ENCODE data around the gene CDK17. TPM values are rescaled to one million over a fixed set of nuclear protein-coding genes. Genes with fewer than 3 reads are reported as not detected.
"Not testable (repeated sequence)": the region's sequence is repeated elsewhere in the genome, so short reads cannot be mapped to it uniquely, and the experiment has no call there.

Gene CDK17
- total and polyA plus RNA-seq, 4 donors, result 13.7 to 130 (median 29.1) TPM

DNA sequence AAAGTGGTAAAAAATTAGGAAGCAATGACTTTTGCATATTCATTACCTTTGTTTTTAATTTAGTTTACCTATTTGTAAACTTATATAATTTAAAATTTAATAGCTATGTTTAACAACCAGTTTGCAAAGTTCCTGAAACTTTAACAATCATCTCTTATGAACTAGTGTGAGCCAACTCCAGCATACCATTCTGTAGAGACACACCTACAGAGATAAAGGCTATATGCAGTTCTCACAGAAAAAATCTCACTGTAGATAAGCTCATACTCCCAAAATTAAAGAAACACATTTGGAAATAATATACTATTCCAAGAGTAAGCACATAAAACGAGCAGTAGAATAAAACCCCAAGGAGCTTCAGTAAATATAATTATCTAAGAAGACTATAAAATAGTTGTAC, 77.5 kb downstream of the CDK17 start:
- WGBS, 2 donors, result 94 to 95% methylated on average over 1 of the region's 1 CpG
- no peaks in the 10 kb centered on the region for H3K9me3 ChIP-seq (ENCODE audit: control insufficient read depth in 4 of 4, insufficient read depth in 3 of 4, low read length in 3 of 4)
- no peak overlapping the region for H3K9ac ChIP-seq (ENCODE audit: insufficient read depth in 1 of 2, low read length in 2 of 2)
- no peaks in the 10 kb centered on the region for H3K27me3 ChIP-seq (ENCODE audit: control insufficient read depth in 3 of 3, insufficient read depth in 3 of 3, low read length in 2 of 3)
- H3K4me1 ChIP-seq (ENCODE audit: control insufficient read depth in 5 of 5, insufficient read depth in 5 of 5, low read length in 5 of 5), result peaks cover 0 to 5% (median 0%) of the 10 kb centered on the region in 5 donors
- TF ChIP-seq, protein P1, sequence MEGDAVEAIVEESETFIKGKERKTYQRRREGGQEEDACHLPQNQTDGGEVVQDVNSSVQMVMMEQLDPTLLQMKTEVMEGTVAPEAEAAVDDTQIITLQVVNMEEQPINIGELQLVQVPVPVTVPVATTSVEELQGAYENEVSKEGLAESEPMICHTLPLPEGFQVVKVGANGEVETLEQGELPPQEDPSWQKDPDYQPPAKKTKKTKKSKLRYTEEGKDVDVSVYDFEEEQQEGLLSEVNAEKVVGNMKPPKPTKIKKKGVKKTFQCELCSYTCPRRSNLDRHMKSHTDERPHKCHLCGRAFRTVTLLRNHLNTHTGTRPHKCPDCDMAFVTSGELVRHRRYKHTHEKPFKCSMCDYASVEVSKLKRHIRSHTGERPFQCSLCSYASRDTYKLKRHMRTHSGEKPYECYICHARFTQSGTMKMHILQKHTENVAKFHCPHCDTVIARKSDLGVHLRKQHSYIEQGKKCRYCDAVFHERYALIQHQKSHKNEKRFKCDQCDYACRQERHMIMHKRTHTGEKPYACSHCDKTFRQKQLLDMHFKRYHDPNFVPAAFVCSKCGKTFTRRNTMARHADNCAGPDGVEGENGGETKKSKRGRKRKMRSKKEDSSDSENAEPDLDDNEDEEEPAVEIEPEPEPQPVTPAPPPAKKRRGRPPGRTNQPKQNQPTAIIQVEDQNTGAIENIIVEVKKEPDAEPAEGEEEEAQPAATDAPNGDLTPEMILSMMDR (IDR thresholded peaks at IDR 0.05; ENCODE audit: control extremely low read depth, extremely low read depth), result no peak
- no peak overlapping the region for H3K4me3 ChIP-seq
- ATAC-seq (ENCODE audit: insufficient read depth, low FRiP score), result no peak
- H3K36me3 ChIP-seq (ENCODE audit: control insufficient read depth in 4 of 4, insufficient read depth in 4 of 4, low read length in 4 of 4), result peaks cover 0 to 18% (median 4%) of the 10 kb centered on the region in 4 donors
- DNase-seq, result no peak
- no peak overlapping the region for H3K27ac ChIP-seq (ENCODE audit: low read depth in 1 of 2, low read length in 1 of 2)

DNA sequence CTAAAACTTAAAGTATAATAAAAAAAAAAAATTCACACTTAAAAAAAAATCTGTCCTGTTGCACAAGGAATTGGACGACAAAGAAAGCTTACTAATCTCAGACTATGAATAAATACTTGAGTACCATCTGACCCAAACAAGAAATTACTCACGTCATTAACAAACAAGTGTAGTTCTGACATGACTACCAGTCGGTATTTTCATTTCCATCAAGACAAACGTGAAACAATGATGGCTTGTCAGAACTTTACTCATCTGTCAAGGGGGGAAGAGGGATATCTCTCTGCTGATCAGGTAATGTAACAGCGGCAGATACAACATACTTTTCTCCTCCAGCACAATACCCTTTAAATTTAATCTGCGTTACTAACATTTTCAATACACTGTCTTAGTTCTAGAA, 78.3 kb downstream of the CDK17 start:
- TF ChIP-seq, protein P1 (IDR thresholded peaks at IDR 0.05; ENCODE audit: control extremely low read depth, extremely low read depth), result no peak
- no peak for DNase-seq
- Histone ChIP-seq H3K9me3 (ENCODE audit: control insufficient read depth in 4 of 4, insufficient read depth in 3 of 4, low read length in 3 of 4) (no peaks in the 10 kb centered on the region), H3K27me3 (ENCODE audit: control insufficient read depth in 3 of 3, insufficient read depth in 3 of 3, low read length in 2 of 3) (no peaks in the 10 kb centered on the region), H3K9ac (ENCODE audit: insufficient read depth in 1 of 2, low read length in 2 of 2) (no peak overlapping the region), H3K4me3 (no peak overlapping the region), H3K4me1 (ENCODE audit: control insufficient read depth in 5 of 5, insufficient read depth in 5 of 5, low read length in 5 of 5) (peaks cover 0 to 5% (median 0%) of the 10 kb centered on the region in 5 donors), H3K27ac (ENCODE audit: low read depth in 1 of 2, low read length in 1 of 2) (no peak overlapping the region), H3K36me3 (ENCODE audit: control insufficient read depth in 4 of 4, insufficient read depth in 4 of 4, low read length in 4 of 4) (peaks cover 0 to 18% (median 3%) of the 10 kb centered on the region in 4 donors)
- 85 to 91% methylated on average over 6 of the region's 6 CpGs for WGBS, 2 donors
- no peak for ATAC-seq (ENCODE audit: insufficient read depth, low FRiP score)

DNA sequence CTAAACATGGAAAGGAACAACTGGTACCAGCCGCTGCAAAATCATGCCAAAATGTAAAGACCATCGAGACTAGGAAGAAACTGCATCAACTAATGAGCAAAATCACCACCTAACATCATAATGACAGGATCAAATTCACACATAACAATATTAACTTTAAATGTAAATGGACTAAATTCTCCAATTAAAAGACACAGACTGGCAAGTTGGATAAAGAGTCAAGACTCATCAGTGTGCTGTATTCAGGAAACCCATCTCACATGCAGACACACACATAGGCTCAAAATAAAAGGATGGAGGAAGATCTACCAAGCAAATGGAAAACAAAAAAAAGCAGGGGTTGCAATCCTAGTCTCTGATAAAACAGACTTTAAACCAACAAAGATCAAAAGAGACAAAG, 82.4 kb downstream of the CDK17 start:
- H3K36me3 ChIP-seq (ENCODE audit: control insufficient read depth in 4 of 4, insufficient read depth in 4 of 4, low read length in 4 of 4); ATAC-seq (ENCODE audit: insufficient read depth, low FRiP score); H3K27ac ChIP-seq (ENCODE audit: low read depth in 1 of 2, low read length in 1 of 2); DNase-seq; H3K4me1 ChIP-seq (ENCODE audit: control insufficient read depth in 5 of 5, insufficient read depth in 5 of 5, low read length in 5 of 5); H3K4me3 ChIP-seq; H3K27me3 ChIP-seq (ENCODE audit: control insufficient read depth in 3 of 3, insufficient read depth in 3 of 3, low read length in 2 of 3); H3K9ac ChIP-seq (ENCODE audit: insufficient read depth in 1 of 2, low read length in 2 of 2); H3K9me3 ChIP-seq (ENCODE audit: control insufficient read depth in 4 of 4, insufficient read depth in 3 of 4, low read length in 3 of 4): not testable (repeated sequence)
- WGBS, 2 donors, result 94 to 100% methylated on average over 1 to 2 of the region's 2 CpGs

DNA sequence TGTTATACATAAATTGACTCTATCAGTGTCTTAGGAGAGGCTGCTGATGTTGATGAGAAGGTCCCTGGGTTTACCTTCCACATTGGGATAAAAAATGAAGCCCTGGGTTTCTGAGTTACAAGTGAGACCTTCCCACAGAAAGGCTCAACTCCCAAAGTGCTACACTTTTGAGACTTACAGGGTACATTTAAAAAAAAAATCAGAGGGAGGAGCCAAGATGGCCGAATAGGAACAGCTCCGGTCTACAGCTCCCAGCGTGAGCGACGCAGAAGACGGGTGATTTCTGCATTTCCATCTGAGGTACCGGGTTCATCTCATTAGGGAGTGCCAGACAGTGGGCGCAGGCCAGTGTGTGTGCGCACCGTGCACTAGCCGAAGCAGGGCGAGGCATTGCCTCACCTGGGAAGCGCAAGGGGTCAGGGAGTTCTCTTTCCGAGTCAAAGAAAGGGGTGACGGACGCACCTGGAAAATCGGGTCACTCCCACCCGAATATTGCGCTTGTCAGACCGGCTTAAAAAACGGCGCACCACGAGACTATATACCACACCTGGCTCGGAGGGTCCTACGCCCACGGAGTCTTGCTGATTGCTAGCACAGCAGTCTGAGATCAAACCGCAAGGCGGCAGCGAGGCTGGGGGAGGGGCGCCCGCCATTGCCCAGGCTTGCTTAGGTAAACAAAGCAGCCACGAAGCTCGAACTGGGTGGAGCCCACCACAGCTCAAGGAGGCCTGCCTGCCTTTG, 84.3 kb downstream of the CDK17 start:
- not testable (repeated sequence) for H3K36me3 ChIP-seq (ENCODE audit: control insufficient read depth in 4 of 4, insufficient read depth in 4 of 4, low read length in 4 of 4); ATAC-seq (ENCODE audit: insufficient read depth, low FRiP score); DNase-seq; H3K27ac ChIP-seq (ENCODE audit: low read depth in 1 of 2, low read length in 1 of 2); H3K4me3 ChIP-seq; H3K9me3 ChIP-seq (ENCODE audit: control insufficient read depth in 4 of 4, insufficient read depth in 3 of 4, low read length in 3 of 4); H3K4me1 ChIP-seq (ENCODE audit: control insufficient read depth in 5 of 5, insufficient read depth in 5 of 5, low read length in 5 of 5); H3K27me3 ChIP-seq (ENCODE audit: control insufficient read depth in 3 of 3, insufficient read depth in 3 of 3, low read length in 2 of 3); H3K9ac ChIP-seq (ENCODE audit: insufficient read depth in 1 of 2, low read length in 2 of 2)
- 47 to 76% methylated on average over 29 to 32 of the region's 33 CpGs for WGBS, 2 donors

All from lung (tissue), 12 donors.